GM12875 (cell line): ENCODE data around the gene USP31.

ENCODE experiments used
- H3K4me3 ChIP-seq: one replicate; pipeline ENCODE4 v1.5.1; 2011; ENCODE audit warnings: low read depth, low read length, control low read depth
- TF ChIP-seq, protein P1 (sequence below): IDR thresholded peaks from 2 replicates; pipeline ENCODE4 v1.5.1; 2011; ENCODE audit warnings: low read depth, mild to moderate bottlenecking, control low read depth, inconsistent platforms, low read length, moderate library complexity, borderline replicate concordance; ENCODE audit not compliant: insufficient read depth

Gene USP31

GRCh38 chr16:23134274-23134673 is 15.0 kb downstream of the USP31 start:
- H3K4me3 ChIP-seq, result no peak overlapping the region
- TF ChIP-seq, protein P1, sequence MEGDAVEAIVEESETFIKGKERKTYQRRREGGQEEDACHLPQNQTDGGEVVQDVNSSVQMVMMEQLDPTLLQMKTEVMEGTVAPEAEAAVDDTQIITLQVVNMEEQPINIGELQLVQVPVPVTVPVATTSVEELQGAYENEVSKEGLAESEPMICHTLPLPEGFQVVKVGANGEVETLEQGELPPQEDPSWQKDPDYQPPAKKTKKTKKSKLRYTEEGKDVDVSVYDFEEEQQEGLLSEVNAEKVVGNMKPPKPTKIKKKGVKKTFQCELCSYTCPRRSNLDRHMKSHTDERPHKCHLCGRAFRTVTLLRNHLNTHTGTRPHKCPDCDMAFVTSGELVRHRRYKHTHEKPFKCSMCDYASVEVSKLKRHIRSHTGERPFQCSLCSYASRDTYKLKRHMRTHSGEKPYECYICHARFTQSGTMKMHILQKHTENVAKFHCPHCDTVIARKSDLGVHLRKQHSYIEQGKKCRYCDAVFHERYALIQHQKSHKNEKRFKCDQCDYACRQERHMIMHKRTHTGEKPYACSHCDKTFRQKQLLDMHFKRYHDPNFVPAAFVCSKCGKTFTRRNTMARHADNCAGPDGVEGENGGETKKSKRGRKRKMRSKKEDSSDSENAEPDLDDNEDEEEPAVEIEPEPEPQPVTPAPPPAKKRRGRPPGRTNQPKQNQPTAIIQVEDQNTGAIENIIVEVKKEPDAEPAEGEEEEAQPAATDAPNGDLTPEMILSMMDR, result no peak

DNA sequence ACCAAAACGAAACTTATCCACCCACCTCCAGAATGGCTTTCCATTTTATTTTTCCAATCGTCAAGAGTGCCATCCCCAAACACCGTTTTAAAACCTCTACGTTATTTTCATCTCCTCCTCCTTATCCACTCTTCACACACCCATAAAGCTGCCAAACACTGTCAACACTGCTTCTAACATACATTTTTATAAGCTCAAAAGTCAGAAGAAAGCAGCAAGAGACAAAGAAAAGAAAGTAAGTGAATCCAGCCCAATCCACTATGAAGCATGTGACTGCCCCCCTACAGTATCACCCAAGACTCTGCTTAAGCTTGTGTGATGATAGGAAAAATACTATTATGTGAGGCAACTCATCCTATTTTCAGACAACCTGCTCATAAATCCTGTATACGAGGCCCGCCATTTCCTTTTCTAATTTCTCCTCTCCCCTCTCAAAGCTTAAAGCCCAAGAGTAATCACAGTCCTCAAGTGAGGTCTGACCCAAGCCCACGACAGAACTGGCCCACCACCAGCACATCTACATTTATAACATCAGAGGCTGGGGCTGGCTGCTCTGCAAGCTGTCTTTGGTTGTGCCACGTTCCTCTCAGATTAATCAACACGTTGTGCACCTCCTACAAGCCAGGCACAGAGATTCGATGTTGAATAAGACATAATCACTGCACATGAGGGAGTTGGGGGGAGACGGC is 16.3 kb downstream of the USP31 start:
- TF ChIP-seq, protein P1, result no peak
- H3K4me3 ChIP-seq, result no peak overlapping the region

DNA sequence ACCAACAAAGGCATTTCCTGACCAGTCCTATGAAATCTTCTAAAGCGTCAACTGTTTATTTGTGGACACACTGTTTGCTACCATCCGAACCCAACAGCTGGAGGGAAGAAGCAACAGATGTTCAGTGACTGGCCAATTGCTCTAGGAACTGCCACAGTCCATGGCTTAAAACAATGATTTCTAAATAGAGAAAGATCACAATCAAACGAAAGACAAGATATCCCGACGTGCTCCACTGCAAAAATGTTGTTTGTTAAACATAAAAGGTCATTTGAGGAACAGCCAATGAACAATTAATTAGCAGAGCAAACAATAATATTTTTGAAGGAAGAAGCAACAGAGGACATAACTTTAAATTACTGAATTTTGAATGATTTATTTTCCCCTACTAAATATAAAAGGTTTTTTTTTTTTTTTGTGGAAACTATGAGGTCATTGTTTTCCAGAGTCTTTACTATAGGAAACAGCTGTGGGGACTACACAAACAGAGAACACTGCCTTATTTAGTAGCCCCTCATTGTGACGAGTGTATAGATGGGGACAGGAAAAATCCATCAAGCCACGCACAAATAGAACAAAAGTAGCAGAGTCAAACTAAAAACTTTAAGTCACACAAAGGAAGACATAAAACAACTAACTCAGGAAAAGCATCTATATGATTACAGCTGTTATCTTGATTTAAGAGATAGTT is 17.2 kb downstream of the USP31 start:
- TF ChIP-seq, protein P1, result no peak

DNA sequence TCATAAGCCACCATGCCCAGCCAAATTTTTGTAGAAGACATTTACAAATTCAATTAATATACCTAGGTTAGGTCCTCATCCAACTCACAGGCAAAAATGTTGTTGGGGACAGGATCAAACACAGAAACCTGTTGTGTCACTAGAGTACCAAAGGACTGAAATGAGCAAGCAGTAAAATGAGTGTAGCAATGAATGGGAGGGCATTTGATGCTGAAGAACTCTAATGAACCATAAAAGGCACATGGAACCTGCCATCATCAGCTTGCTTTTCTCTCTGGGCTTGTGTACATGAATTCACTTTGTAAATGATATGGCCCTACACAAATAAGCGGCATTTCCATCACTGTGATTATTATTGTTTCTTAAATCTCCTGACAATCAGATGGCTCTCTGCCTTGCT is 17.8 kb downstream of the USP31 start:
- TF ChIP-seq, protein P1, result no peak
- H3K4me3 ChIP-seq, result no peak overlapping the region

More for the DNA sequence above, 17.2 kb downstream of the USP31 start:
- H3K4me3 ChIP-seq, result no peak overlapping the region

DNA sequence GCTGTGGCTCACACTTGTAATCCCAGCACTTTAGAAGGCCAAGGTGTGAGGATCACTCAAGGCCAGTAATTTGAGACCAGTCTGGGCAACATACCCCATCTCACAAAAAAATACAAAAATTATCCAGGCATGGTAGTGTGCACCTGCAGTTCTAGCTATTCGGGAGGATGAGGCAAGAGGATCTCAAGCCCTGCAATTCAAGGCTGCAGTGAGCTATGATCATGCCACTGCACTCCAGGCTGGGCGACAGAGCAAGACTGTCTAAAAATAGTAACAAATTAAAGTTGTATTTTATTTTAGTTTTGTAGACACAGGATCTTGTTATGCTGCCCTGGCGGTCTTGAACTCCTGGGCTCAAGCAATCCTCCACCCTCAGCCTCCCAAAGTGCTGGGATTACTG is 18.2 kb downstream of the USP31 start:
- no peak overlapping the region for H3K4me3 ChIP-seq
- TF ChIP-seq, protein P1, result no peak

DNA sequence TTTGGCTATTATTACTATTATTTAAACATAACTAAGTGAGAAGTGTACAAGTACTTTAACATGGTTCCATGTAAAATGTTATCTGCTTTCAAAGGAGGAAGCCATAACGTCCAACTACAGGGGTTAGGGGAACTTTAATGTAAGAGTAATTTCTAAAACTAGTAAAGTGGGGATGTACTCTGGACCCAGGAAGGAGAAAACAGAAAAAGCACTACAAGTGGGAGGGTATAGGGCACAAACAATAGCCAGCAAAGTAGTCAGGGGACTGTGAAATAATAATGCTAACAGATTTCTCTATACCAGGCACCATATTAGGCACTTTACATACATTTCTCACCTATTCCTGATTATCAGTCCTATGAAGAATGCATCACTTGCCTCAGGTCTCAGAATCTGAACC is 19.6 kb downstream of the USP31 start:
- H3K4me3 ChIP-seq, result no peak overlapping the region
- TF ChIP-seq, protein P1, result no peak

DNA sequence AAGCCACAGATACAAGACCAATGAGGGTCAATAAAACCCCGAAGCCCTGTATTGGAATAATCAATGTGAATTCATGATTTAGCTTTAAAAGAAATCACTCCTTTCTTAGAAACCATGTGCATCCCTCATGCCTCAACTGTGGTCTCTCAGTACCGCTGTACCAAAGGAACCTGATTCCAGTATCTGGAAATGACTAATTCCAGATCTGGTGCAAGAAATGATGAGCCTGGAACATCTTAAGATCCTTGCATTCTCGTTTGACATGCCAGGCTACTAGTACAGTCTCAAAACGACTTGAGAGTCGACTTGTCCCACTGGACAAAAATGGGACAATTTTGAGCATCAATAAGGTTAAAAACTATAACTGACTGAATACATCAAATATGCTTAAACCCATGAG is 21.2 kb downstream of the USP31 start:
- H3K4me3 ChIP-seq, result no peak overlapping the region
- TF ChIP-seq, protein P1, result no peak
